Vagina (tissue), 2 donors: Measurements from ENCODE around the gene PHRF1.

ENCODE experiments used
- CTCF ChIP-seq, 3 experiments: fragments of 450-650 bp in 2 of 3; fragments of 200-600 bp in 1 of 3; sonication (generic) in 1 of 3; IDR thresholded peaks; one replicate each; pipeline ENCODE4 v1.5.1; 2017 to 2019; ENCODE audit warnings: antibody characterized with exemption in 3 of 3, mild to moderate bottlenecking in 2 of 3, moderate library complexity in 2 of 3
- POLR2AphosphoS5 ChIP-seq, 2 donors: sonication (generic); formaldehyde crosslinking; IDR thresholded peaks; one replicate each; pipeline ENCODE4 v1.9.0; 2017; ENCODE audit warnings: antibody characterized with exemption in 2 of 2, mild to moderate bottlenecking in 2 of 2, low read depth in 1 of 2; ENCODE audit not compliant: insufficient read depth in 1 of 2

DNA sequence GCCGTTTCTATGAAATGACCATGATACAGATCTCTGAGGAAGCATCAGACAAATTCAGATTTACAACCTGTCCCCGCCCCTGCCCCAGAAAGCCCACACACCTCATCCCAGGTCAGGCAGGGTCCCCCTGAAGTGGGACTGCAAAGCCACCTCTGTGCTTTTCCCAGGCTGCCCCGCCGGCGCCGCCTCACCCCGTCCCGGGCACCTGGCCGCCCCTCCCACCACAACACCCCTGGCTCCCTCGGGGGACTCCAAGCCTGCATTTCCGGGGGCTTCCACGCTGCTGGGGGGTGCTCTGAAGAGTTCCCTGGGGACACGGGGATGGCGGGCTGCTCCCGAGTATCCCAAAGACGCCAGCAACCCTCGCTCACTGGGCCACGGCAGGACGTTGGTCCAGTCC is 84.0 kb downstream of the PHRF1 start:
- TF ChIP-seq POLR2AphosphoS5 (IDR thresholded peaks at IDR 0.05; ENCODE audit: insufficient read depth in 1 of 2, low read depth in 1 of 2) (no peak), CTCF (IDR thresholded peaks at IDR 0.05) (no peak)
